ENCODE results near the gene CELF4.

DNA sequence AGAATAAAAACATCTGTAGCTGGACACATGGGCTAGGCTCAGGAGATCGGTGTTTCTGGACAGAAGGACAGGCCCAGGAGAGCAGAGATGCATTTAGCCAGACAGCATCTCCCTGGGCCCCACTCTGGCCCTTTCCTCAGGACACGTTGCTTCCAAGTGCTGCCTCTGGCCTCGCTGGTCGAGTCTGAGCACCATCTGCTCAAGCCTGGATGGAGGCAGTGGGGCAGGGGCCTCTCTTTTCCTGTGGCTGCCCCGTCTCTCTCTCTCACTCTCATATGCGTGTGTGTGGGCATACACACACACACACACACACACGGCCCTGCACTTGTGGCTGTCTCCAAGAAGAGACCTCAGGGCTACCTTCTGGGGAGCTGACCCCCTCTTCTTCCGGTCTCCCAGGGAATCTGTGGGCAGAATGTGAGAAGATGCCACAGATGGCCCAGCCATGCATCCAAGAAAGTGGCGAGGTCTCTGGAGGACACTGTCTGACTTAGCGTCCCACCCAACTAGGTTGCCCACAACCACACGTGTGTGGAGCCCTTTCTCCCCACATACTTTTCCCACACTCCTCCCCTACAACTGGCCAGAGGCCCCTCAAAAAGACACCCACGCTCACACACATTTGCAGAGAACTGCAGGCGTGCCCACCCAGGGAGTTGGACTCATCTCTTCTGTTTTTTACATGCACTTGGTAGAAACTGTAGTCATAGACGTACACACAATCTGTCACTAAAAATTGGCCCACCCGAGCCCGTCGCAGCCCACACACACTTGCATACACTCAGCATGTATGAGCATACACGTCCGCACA lies 19.9 kb downstream of the CELF4 start:
- TF ChIP-seq EZH2 (IDR thresholded peaks at IDR 0.05) (no peak), POLR2AphosphoS5 (IDR thresholded peaks at IDR 0.05; ENCODE audit: borderline replicate concordance, low read depth, low read length) (no peak)

Data from SK-N-MC (cell line).